ENCODE measurements around the gene SCNN1G. TPM values are rescaled to one million over a fixed set of nuclear protein-coding genes. Genes with fewer than 3 reads are reported as not detected.

The SCNN1G gene
- total RNA-seq, 1 donor from 2014 or later, result not detected

DNA sequence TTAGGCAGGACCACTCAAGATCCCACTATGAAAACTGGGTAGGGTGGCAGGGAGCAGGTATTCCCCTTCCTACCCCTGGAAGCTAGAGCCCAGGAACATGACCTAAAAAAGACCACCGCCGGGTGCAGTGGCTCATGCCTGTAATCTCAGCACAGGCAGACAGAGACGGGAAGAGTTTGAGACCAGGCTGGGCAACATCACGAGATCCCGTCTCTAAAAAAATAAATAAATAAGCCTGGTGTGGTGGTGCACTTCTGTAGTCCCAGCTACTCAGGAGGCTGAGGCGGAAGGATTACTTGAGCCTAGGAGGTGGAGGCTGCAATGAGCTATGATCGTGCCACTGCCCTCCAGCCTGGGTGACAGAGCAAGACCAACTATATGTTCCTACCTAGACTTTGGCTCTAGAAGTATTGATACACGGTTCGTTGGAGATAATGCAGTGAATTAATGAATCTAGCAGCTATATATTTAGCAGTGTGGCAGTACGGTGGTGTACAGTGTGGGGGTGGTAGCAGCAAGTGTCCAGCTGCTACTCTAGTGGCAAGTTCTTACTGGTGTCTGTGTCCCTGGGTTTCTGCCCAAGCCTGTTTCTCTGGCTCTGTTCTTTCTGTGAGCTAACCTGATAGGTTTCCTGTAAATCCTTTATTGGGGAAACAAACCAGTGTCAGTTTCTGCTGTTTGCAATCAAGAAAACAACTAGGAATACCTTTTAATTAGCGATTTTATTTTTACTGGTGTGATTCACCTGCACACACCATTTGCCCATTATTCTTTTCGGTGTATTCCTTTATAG is 30.0 kb upstream of the SCNN1G start:
- H3K27ac Mint-ChIP-seq (ENCODE audit: unreplicated experiment), result no peak overlapping the region
- peaks cover 9% of the 10 kb centered on the region for H3K27me3 Mint-ChIP-seq (ENCODE audit: unreplicated experiment)
- no peak for DNase-seq (ENCODE audit: low spot score)
- H3K4me1 Mint-ChIP-seq (ENCODE audit: unreplicated experiment), result peaks cover 16% of the 10 kb centered on the region
- H3K9me3 Mint-ChIP-seq (ENCODE audit: unreplicated experiment), result peaks cover 6% of the 10 kb centered on the region
- peaks cover 11% of the 10 kb centered on the region for H3K36me3 Mint-ChIP-seq (ENCODE audit: low read depth, unreplicated experiment)
- H3K4me3 Mint-ChIP-seq (ENCODE audit: unreplicated experiment), result no peak overlapping the region
- TF ChIP-seq, protein P1, sequence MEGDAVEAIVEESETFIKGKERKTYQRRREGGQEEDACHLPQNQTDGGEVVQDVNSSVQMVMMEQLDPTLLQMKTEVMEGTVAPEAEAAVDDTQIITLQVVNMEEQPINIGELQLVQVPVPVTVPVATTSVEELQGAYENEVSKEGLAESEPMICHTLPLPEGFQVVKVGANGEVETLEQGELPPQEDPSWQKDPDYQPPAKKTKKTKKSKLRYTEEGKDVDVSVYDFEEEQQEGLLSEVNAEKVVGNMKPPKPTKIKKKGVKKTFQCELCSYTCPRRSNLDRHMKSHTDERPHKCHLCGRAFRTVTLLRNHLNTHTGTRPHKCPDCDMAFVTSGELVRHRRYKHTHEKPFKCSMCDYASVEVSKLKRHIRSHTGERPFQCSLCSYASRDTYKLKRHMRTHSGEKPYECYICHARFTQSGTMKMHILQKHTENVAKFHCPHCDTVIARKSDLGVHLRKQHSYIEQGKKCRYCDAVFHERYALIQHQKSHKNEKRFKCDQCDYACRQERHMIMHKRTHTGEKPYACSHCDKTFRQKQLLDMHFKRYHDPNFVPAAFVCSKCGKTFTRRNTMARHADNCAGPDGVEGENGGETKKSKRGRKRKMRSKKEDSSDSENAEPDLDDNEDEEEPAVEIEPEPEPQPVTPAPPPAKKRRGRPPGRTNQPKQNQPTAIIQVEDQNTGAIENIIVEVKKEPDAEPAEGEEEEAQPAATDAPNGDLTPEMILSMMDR (IDR thresholded peaks at IDR 0.05; ENCODE audit: unreplicated experiment), result no peak

- H3K36me3 Mint-ChIP-seq (ENCODE audit: low read depth, unreplicated experiment), result no peaks in the 10 kb centered on the region
- TF ChIP-seq, protein P1 (IDR thresholded peaks at IDR 0.05; ENCODE audit: unreplicated experiment), result no peak
- peak; percentile 25 for DNase-seq (ENCODE audit: low spot score)
- H3K4me3 Mint-ChIP-seq (ENCODE audit: unreplicated experiment), result no peak overlapping the region
- no peaks in the 10 kb centered on the region for H3K9me3 Mint-ChIP-seq (ENCODE audit: unreplicated experiment)
- peaks cover 2% of the 10 kb centered on the region for H3K27me3 Mint-ChIP-seq (ENCODE audit: unreplicated experiment)
- peaks cover 6% of the 10 kb centered on the region for H3K4me1 Mint-ChIP-seq (ENCODE audit: unreplicated experiment)
- no peak overlapping the region for H3K27ac Mint-ChIP-seq (ENCODE audit: unreplicated experiment)
Measured at GRCh38 chr16:23155445-23156049, 27.0 kb upstream of the SCNN1G start.

- no peaks in the 10 kb centered on the region for H3K9me3 Mint-ChIP-seq (ENCODE audit: unreplicated experiment)
- no peak for DNase-seq (ENCODE audit: low spot score)
Measured at GRCh38 chr16:23156110-23156509, 26.4 kb upstream of the SCNN1G start.

DNA sequence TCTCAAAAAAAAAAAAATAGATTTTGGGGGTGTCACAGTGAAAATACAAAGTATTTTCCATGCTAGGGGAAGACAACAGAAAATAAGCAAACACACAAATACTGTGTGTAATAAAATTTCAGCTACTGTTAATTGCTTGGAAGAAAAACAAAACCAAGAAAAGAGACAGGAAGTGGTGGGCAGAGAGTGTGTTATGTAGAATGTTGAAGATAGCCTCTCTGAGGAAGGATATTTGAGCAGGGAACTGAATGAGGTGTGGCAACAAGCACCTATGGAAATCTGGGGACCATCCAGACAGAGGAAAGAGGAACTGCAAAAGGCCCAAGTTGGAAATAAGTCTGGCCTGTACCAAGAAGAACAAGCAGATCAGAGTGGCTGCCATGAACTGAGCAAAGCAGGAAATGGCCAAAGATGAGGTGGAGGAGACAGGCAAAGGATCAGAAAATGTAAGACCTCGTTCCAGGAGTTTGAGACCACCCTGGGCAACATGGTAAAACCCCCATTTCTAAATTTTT is 25.5 kb upstream of the SCNN1G start:
- no peak for DNase-seq (ENCODE audit: low spot score)
- Mint-ChIP-seq H3K4me3 (ENCODE audit: unreplicated experiment) (no peak overlapping the region), H3K36me3 (ENCODE audit: low read depth, unreplicated experiment) (no peaks in the 10 kb centered on the region), H3K4me1 (ENCODE audit: unreplicated experiment) (peaks cover 6% of the 10 kb centered on the region), H3K9me3 (ENCODE audit: unreplicated experiment) (no peaks in the 10 kb centered on the region), H3K27me3 (ENCODE audit: unreplicated experiment) (no peaks in the 10 kb centered on the region), H3K27ac (ENCODE audit: unreplicated experiment) (no peak overlapping the region)
- TF ChIP-seq, protein P1 (IDR thresholded peaks at IDR 0.05; ENCODE audit: unreplicated experiment), result no peak

More at GRCh38 chr16:23156110-23156509, 26.4 kb upstream of the SCNN1G start:
- no peak overlapping the region for H3K4me3 Mint-ChIP-seq (ENCODE audit: unreplicated experiment)
- H3K27me3 Mint-ChIP-seq (ENCODE audit: unreplicated experiment), result no peaks in the 10 kb centered on the region
- H3K4me1 Mint-ChIP-seq (ENCODE audit: unreplicated experiment), result peaks cover 6% of the 10 kb centered on the region
- no peak overlapping the region for H3K27ac Mint-ChIP-seq (ENCODE audit: unreplicated experiment)
- TF ChIP-seq, protein P1 (IDR thresholded peaks at IDR 0.05; ENCODE audit: unreplicated experiment), result no peak
- H3K36me3 Mint-ChIP-seq (ENCODE audit: low read depth, unreplicated experiment), result no peaks in the 10 kb centered on the region

GRCh38 chr16:23158114-23158513 is 24.4 kb upstream of the SCNN1G start:
- no peaks in the 10 kb centered on the region for H3K36me3 Mint-ChIP-seq (ENCODE audit: low read depth, unreplicated experiment)
- no peak for DNase-seq (ENCODE audit: low spot score)
- peaks cover 6% of the 10 kb centered on the region for H3K4me1 Mint-ChIP-seq (ENCODE audit: unreplicated experiment)
- TF ChIP-seq, protein P1 (IDR thresholded peaks at IDR 0.05; ENCODE audit: unreplicated experiment), result no peak
- H3K4me3 Mint-ChIP-seq (ENCODE audit: unreplicated experiment), result no peak overlapping the region
- H3K27me3 Mint-ChIP-seq (ENCODE audit: unreplicated experiment), result no peaks in the 10 kb centered on the region
- H3K27ac Mint-ChIP-seq (ENCODE audit: unreplicated experiment), result no peak overlapping the region
- no peaks in the 10 kb centered on the region for H3K9me3 Mint-ChIP-seq (ENCODE audit: unreplicated experiment)
